HCT116 (cell line): Measurements from ENCODE around the gene IL1RAPL2. TPM values are rescaled to one million over a fixed set of nuclear protein-coding genes. Genes with fewer than 3 reads are reported as not detected.

Experiments
- ATAC-seq: fragments of 200-7000 bp; cut with Tn5 transposase; 2 replicates; pipeline ENCODE4 v1.9.1; 2020; ENCODE audit warnings: mild to moderate bottlenecking, moderate library complexity
- BruUV-seq: library from RNA; stranded (reverse); fragments of 400-500 nt; replicated peaks from 2 replicates; lab custom pipeline; 2021; lab: Mats Ljungman, UMichigan
- CTCF ChIA-PET: fragments of 300-600 bp; sonication (Branson Sonifier 250); formaldehyde crosslinking; loops from one replicate; lab custom pipeline; 2021; ENCODE audit warnings: antibody characterized with exemption; lab: Charles Lee
- POLR2A ChIA-PET: fragments of 300-600, 350-600 bp; sonication (Branson Sonifier 250); formaldehyde crosslinking; loops from one replicate; lab custom pipeline; 2021; ENCODE audit warnings: antibody characterized with exemption; lab: Charles Lee
- RAD21 ChIA-PET, 2 experiments: fragments of 300-600 bp; sonication (Branson Sonifier 250); formaldehyde crosslinking; loops; one replicate each; lab custom pipeline; 2023; ENCODE audit warnings: low total read pairs in 2 of 2; ENCODE audit not compliant: uncharacterized antibody in 2 of 2, unreplicated experiment in 2 of 2, low non-redundant PET in 1 of 2; lab: Charles Lee
- DNase-seq: peaks from one replicate; pipeline ENCODE4 v3.0.0-alpha.2; 2010; ENCODE audit warnings: low read depth, low spot score
- H2AFZ ChIP-seq: fragments of 200-600 bp; shearing (Covaris generic), sonication (generic); 2 replicates; pipeline ENCODE4 v1.6.1; 2017; ENCODE audit warnings: low read depth, mixed run types, mixed read lengths, antibody characterized with exemption, low read length; ENCODE audit not compliant: poor library complexity, severe bottlenecking
- H3K27ac ChIP-seq: 2 replicates; pipeline ENCODE4 v1.5.1; 2012; ENCODE audit warnings: low read depth, low read length
- H3K27me3 ChIP-seq: fragments of 200-600 bp; sonication (generic); 2 replicates; pipeline ENCODE4 v1.6.1; 2016; ENCODE audit warnings: mixed run types, low read length, mixed read lengths; ENCODE audit not compliant: insufficient read depth
- H3K36me3 ChIP-seq, 2 experiments: fragments of 200-500 bp in 1 of 2; fragments of 200-600 bp in 1 of 2; sonication (Bioruptor generic) in 1 of 2; sonication (generic) in 1 of 2; 2 replicates each; pipeline versions ENCODE4 v1.5.1 to v1.6.1; 2014 to 2016; ENCODE audit warnings: low read length in 2 of 2, inconsistent platforms in 1 of 2, mixed read lengths in 1 of 2, mixed run types in 1 of 2; ENCODE audit not compliant: insufficient read depth in 2 of 2, control insufficient read depth in 1 of 2
- H3K4me1 ChIP-seq, 2 experiments: fragments of 200-600 bp in 1 of 2; sonication (generic) in 1 of 2; 2 replicates each; pipeline versions ENCODE4 v1.5.1 to v1.6.1; 2012 to 2017; ENCODE audit warnings: low read length in 2 of 2, inconsistent platforms in 1 of 2, mild to moderate bottlenecking in 1 of 2, mixed read lengths in 1 of 2, mixed run types in 1 of 2, moderate library complexity in 1 of 2; ENCODE audit not compliant: insufficient read depth in 2 of 2, control insufficient read depth in 1 of 2
- H3K4me2 ChIP-seq: fragments of 200-600 bp; sonication (generic); 2 replicates; pipeline ENCODE4 v1.6.1; 2017; ENCODE audit warnings: mixed run types, low read length, mixed read lengths
- H3K4me3 ChIP-seq, 2 experiments: fragments of 200-600 bp in 1 of 2; sonication (generic) in 1 of 2; replicated peaks in 1 of 2; 2 replicates each; pipeline ENCODE4 v1.5.1; 2011 to 2016; ENCODE audit warnings: low read length in 2 of 2, control low read depth in 1 of 2, low read depth in 1 of 2, mild to moderate bottlenecking in 1 of 2, mixed read lengths in 1 of 2, mixed run types in 1 of 2
- H3K79me2 ChIP-seq: fragments of 200-600 bp; sonication (generic); 2 replicates; pipeline ENCODE4 v1.6.1; 2017; ENCODE audit warnings: mild to moderate bottlenecking, mixed run types, low read length, moderate library complexity, mixed read lengths; ENCODE audit not compliant: insufficient read depth
- H3K9ac ChIP-seq: fragments of 200-600 bp; sonication (generic); 2 replicates; pipeline ENCODE4 v1.6.1; 2016; ENCODE audit warnings: low read length, mixed read lengths
- H3K9me2 ChIP-seq: fragments of 200-600 bp; sonication (generic), shearing (Covaris generic); 2 replicates; pipeline ENCODE4 v1.6.1; 2017; ENCODE audit warnings: mixed run types, mild to moderate bottlenecking, moderate library complexity; ENCODE audit not compliant: insufficient read depth
- H3K9me3 ChIP-seq, 2 experiments: fragments of 200-500 bp in 1 of 2; fragments of 200-600 bp in 1 of 2; sonication (Bioruptor generic) in 1 of 2; sonication (generic) in 1 of 2; 2 replicates each; pipeline ENCODE4 v1.6.1; 2014 to 2017; ENCODE audit warnings: low read length in 2 of 2, mixed read lengths in 2 of 2, inconsistent platforms in 1 of 2, low read depth in 1 of 2, mild to moderate bottlenecking in 1 of 2, mixed run types in 1 of 2, moderate library complexity in 1 of 2; ENCODE audit not compliant: control insufficient read depth in 1 of 2, insufficient read depth in 1 of 2
- H4K20me1 ChIP-seq: fragments of 200-600 bp; sonication (generic), shearing (Covaris generic); 2 replicates; pipeline ENCODE4 v1.6.1; 2017; ENCODE audit warnings: mixed run types, mild to moderate bottlenecking, moderate library complexity; ENCODE audit not compliant: insufficient read depth
- CBX3 ChIP-seq: IDR thresholded peaks from 2 replicates; pipeline ENCODE4 v1.6.1; 2012; ENCODE audit warnings: low read depth
- CEBPB ChIP-seq: IDR thresholded peaks from 2 replicates; pipeline ENCODE4 v1.6.1; 2012; ENCODE audit warnings: low read depth
- EGR1 ChIP-seq: IDR thresholded peaks from 2 replicates; pipeline ENCODE4 v1.6.1; 2012; ENCODE audit warnings: low read depth
- SRF ChIP-seq: IDR thresholded peaks from 2 replicates; pipeline ENCODE4 v1.6.1; 2012; ENCODE audit warnings: low read depth
- YY1 ChIP-seq: IDR thresholded peaks from 2 replicates; pipeline ENCODE4 v1.6.1; 2011; ENCODE audit warnings: low read length, low read depth, moderate library complexity, mild to moderate bottlenecking; ENCODE audit not compliant: insufficient replicate concordance; ENCODE audit errors: extremely low read depth
- intact Hi-C: fragments of 100-400 bp; cut with micrococcal nuclease; formaldehyde crosslinking; loops from 2 replicates; pipeline ENCODE4 v1.10.0; 2022
- total RNA-seq: library from RNA; stranded (reverse); gene quantifications from one replicate; pipeline ENCODE4 v1.2.1, GENCODE V29; 2021; ENCODE audit not compliant: unreplicated experiment
- TF ChIP-seq, protein P1 (sequence below): IDR thresholded peaks from 2 replicates; pipeline ENCODE4 v1.6.1; 2012
- TF ChIP-seq, protein P2 (sequence below): IDR thresholded peaks from 2 replicates; pipeline ENCODE4 v1.6.1; 2012; ENCODE audit warnings: low read depth
- TF ChIP-seq, protein P3 (sequence below): IDR thresholded peaks from 2 replicates; pipeline ENCODE4 v1.6.1; 2012

Gene IL1RAPL2
- total RNA-seq, 1 experiment from 2014 or later: not detected

DNA sequence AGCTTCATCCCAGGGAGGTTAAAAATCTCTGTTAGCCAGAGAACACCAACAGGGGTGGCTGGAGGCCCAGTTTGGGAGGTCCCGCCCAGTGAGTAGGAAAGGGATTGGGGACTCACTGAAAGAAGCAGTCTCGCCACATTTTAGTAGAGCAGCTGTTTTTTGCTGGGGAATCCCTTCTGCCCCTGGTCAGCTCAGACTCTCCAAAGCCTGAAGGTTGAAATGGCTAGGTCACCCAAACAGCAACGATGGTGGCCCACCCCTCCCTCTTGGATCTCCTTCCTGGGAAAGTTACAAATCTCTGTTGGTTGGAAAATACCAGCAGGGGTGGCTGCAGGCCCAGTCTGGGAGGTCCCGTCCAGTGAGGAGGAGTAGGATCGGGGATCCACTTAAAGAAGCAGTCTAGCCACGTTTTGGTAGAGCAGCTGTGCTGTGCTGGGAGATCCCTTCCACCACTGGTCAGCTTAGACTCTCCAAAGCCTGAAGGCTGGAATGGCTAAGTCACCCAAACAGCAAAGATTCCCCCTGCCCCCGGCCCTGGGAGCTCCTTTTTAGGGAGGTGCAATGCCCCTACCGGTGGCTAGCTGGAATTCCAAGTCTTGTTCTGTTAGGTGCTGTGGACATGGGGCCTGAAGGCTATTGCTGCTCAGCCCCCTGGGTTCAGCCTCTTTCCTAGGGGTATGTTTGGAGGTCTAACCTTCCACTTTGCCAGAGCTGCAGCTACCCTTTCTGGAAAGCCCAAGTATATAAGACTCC lies 694.5 kb downstream of the IL1RAPL2 start:
- ATAC-seq: no peak
- ChIA-PET POLR2A (no interaction called here), CTCF (no interaction called here), RAD21 (no interaction called here)
- BruUV-seq: no TSS peak
- Histone ChIP-seq H3K4me1 (no peaks in the 10 kb centered on the region), H3K79me2 (no peaks in the 10 kb centered on the region), H4K20me1 (no peaks in the 10 kb centered on the region), H3K9me2 (no peaks in the 10 kb centered on the region), H3K4me2 (no peak overlapping the region), H2AFZ (no peak overlapping the region), H3K4me3 (no peak overlapping the region), H3K27ac (no peak overlapping the region), H3K27me3 (no peaks in the 10 kb centered on the region), H3K9me3 (no peaks in the 10 kb centered on the region), H3K36me3 (no peaks in the 10 kb centered on the region), H3K9ac (no peak overlapping the region)
- DNase-seq: no peak
- TF ChIP-seq, protein P1, sequence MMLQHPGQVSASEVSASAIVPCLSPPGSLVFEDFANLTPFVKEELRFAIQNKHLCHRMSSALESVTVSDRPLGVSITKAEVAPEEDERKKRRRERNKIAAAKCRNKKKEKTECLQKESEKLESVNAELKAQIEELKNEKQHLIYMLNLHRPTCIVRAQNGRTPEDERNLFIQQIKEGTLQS: no peak
- TF ChIP-seq CEBPB (no peak), EGR1 (no peak), SRF (no peak), YY1 (no peak), CBX3 (no peak)
- TF ChIP-seq, protein P2, sequence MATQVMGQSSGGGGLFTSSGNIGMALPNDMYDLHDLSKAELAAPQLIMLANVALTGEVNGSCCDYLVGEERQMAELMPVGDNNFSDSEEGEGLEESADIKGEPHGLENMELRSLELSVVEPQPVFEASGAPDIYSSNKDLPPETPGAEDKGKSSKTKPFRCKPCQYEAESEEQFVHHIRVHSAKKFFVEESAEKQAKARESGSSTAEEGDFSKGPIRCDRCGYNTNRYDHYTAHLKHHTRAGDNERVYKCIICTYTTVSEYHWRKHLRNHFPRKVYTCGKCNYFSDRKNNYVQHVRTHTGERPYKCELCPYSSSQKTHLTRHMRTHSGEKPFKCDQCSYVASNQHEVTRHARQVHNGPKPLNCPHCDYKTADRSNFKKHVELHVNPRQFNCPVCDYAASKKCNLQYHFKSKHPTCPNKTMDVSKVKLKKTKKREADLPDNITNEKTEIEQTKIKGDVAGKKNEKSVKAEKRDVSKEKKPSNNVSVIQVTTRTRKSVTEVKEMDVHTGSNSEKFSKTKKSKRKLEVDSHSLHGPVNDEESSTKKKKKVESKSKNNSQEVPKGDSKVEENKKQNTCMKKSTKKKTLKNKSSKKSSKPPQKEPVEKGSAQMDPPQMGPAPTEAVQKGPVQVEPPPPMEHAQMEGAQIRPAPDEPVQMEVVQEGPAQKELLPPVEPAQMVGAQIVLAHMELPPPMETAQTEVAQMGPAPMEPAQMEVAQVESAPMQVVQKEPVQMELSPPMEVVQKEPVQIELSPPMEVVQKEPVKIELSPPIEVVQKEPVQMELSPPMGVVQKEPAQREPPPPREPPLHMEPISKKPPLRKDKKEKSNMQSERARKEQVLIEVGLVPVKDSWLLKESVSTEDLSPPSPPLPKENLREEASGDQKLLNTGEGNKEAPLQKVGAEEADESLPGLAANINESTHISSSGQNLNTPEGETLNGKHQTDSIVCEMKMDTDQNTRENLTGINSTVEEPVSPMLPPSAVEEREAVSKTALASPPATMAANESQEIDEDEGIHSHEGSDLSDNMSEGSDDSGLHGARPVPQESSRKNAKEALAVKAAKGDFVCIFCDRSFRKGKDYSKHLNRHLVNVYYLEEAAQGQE: no peak
- TF ChIP-seq, protein P3, sequence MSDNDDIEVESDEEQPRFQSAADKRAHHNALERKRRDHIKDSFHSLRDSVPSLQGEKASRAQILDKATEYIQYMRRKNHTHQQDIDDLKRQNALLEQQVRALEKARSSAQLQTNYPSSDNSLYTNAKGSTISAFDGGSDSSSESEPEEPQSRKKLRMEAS: no peak
- intact Hi-C loops: no loop called here
